Stimulated activated CD8-positive, alpha-beta memory T cell treated with anti-CD3 and anti-CD28 coated beads, Interleukin-4, amount 100 ng/mL, for 1 hour (primary cell): Measurements from ENCODE around the gene SPIRE2.
"Not testable (repeated sequence)": the region's sequence is repeated elsewhere in the genome, so short reads cannot be mapped to it uniquely, and the experiment has no call there.

ENCODE experiments used
- DNase-seq, 2 donors: peaks; one replicate each; pipeline ENCODE4 v3.0.0-alpha.2; 2020; ENCODE audit warnings: low read depth in 2 of 2, low spot score in 1 of 2

SPIRE2 gene

DNA sequence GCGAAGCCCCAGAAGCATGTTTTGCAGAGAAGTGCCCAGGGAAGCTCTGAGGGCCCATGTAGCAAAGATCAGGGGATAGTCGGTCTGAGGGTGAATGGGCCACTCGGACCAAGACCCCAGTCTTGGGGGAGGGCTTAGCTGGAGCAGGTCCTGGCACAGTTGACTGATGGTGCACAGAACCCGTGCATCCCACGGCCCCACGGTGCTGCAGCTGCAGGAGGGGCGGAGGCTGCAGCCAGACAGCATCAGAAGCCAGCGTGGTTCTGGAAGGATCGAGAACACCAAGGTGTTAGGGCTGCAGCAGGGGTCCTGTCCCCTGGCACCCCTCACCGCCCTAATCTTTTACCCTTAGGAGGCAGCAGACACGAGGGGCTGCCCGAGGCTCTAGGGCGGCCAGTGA lies 83.9 kb downstream of the SPIRE2 start:
- no peak for DNase-seq

DNA sequence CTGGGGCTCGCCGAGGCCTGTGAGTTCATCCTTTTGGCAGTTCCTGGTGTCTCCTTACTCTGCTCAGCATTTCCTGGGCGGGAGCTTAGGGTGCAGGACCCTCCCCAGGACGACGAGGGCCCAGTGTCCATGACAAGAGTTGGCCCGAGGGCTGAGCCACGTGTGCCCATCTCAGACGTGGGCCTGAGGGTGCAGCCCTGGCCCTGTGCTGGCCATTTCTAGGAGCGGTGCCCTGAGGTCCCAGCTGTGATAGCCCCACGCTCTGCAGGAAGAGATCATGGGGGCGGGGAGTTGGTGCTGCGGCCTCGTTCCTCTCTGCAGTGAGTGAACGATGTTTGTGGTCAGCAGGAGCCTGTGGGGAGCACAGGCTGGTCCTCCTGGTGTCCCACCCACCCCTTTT lies 84.4 kb downstream of the SPIRE2 start:
- DNase-seq: no peak

DNA sequence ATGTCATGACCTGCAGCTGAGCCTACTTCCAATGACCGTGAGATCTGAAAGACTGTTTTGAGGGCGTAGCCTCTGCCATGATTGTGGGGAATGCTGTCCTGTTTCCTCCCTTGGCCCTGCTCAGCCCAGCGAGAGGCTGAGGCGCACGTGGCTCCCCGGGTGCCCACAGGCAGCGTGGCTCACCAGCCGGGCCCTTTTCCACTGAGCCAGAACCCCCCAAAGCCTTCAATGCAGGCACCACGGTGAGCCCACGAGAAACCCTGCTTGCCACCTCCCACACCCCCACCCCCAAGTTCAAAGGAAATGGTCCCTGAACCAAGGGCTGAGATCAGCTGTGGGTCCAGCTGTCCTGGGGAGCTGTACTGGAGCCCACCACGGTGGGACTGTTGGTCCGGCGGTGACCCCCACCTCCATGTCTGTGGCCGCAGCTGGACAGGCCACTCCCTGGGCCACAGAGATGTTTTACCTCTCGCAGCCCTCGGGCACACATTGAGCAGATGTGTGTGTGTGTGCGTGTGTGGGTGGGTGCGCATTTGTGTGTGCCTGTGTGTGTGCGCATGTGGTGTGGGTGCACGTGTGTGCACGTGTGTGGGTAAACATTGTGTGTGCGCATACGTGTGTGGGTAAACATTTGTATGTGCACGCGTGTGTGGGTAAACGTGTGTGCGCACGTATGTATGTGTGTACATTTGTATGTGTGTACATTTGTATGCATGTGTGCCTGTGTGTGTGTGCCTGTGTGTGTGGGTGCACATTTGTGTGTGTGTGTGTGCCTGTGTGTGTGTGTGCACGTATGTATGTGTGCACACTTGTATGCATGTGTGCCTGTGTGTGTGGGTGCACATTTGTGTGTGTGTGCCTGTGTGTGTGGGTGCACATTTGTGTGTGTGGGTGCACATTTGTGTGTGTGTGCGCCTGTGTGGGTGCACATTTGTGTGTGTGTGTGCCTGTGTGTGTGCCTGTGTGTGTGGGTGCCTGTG lies 85.4 kb downstream of the SPIRE2 start:
- DNase-seq: no peak

DNA sequence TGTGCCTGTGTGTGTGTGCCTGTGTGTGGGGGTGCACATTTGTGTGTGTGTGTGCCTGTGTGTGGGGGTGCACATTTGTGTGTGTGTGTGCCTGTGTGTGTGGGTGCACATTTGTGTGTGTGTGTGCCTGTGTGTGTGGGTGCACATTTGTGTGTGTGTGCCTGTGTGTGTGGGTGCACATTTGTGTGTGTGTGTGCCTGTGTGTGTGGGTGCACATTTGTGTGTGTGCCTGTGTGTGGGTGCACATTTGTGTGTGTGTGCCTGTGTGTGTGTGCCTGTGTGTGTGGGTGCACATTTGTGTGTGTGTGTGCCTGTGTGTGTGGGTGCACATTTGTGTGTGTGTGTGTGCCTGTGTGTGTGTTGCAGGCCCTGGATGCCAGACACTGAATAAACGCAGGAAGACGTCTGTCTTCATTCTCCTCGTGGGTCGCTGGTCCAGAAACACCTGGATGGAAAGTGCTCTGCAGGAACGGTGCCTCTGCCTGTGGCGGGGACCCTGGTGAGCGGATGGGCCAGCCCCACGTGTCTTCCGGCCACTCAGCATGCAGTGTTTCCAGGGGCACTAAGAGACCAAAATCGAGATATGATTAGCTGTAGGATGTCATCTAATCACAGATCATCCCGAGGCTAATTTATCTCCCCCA lies 86.5 kb downstream of the SPIRE2 start:
- not testable (repeated sequence) for DNase-seq

DNA sequence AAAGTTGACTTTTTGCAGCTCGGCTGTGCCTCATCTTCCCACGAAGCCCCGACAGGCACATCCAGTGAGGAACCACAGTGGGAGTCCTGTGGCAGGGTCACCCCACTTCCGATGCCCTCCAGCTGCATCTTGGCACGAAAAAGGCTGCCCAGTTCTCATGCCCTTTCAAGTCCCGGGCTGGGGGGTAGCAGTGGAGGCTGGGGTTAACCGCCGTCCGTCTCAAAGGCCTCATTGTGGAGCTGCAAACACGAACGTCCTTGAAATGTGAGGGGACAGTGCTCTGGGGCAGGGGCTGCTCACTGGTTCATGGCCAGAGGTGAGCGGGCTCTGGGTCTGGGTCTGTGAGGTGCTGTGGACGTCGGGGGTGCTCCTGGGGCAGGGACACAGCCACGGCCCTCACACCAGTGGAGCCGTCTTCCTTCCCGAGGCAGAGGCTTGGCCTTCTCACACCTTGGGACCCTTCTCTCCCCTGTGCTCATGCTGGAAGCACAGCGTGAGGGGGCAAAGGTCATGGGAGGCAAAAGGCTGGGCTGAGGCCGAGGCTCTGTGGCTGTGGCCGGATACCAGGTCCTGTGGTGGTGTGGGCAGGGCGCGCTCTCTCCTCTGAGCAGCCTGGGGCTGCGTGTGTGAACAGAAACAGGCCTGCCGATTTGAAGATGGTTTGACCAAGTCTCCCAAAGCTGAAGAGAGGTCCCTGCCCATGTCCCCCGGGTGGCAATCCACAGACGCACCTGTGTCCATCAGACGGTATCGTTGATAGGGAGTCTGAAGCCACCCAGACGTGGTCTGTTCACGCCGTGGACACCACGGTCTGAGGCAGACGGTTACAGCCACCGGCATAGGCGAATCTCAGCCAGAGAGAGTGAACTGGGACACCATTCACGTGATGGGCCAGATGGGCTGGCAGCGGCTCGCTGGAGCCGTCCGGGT lies 87.3 kb downstream of the SPIRE2 start:
- no peak for DNase-seq

DNA sequence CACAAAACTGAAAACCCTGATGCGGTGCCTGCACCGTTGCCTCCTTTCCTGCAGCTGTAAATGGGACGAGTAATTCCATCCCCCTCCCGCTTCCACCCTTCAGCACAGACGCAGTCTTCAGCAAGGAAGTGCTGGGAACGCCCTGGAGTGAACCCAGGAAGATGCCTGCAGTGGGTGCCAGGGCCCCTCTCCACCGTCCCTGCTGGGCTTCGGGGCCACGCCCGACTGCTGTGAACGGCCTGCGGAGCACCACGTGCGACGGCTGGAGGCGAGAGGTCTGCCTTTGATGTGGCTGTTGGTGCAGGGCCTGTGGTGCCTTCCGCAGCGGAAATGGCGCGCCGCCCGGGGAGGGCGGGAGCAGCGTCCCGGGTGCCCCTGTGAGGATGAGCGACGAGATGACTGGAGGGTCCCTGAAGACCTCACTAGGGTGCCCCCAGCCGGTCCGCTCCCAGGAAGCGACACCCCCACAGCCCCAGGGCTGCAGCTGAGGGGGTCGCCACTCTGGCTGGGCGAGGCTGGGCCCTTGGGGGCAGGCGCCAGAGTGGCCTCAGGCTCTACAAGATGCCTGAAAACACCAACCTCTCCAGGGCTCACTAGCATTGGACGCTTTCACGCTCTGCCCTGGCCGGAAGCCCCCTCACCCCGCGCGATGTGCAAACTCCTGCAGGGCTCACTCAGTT lies 89.6 kb downstream of the SPIRE2 start:
- peak; percentile 42 to 50 for DNase-seq

DNA sequence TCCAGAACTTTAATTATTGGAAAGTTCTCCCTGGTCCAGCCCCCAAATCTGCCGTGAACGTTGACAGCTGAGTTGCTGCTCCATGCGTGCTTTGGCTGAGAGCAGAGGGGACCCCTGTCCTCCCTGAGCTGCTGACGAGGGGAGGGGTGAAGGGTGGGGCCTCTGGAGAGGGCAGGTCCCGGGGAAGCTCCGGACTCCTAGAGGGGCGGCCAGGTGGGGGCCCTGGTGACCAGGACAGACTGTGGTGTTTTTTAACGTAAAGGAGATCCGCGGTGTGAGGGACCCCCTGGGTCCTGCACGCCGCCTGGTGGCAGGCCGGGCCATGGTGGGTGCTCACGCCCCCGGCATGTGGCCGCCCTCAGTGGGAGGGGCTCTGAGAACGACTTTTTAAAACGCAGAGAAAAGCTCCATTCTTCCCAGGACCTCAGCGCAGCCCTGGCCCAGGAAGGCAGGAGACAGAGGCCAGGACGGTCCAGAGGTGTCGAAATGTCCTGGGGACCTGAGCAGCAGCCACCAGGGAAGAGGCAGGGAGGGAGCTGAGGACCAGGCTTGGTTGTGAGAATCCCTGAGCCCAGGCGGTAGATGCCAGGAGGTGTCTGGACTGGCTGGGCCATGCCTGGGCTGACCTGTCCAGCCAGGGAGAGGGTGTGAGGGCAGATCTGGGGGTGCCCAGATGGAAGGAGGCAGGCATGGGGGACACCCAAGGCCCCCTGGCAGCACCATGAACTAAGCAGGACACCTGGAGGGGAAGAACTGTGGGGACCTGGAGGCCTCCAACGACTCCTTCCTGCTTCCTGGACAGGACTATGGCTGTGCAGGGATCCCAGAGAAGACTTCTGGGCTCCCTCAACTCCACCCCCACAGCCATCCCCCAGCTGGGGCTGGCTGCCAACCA lies 90.4 kb downstream of the SPIRE2 start, which contains the start of gene MC1R:
Gene MC1R (plus strand): TSS at position 410 of the 895 bp plus-strand sequence. CDS start 397 bp downstream, at position 807.
- no peak for DNase-seq

DNA sequence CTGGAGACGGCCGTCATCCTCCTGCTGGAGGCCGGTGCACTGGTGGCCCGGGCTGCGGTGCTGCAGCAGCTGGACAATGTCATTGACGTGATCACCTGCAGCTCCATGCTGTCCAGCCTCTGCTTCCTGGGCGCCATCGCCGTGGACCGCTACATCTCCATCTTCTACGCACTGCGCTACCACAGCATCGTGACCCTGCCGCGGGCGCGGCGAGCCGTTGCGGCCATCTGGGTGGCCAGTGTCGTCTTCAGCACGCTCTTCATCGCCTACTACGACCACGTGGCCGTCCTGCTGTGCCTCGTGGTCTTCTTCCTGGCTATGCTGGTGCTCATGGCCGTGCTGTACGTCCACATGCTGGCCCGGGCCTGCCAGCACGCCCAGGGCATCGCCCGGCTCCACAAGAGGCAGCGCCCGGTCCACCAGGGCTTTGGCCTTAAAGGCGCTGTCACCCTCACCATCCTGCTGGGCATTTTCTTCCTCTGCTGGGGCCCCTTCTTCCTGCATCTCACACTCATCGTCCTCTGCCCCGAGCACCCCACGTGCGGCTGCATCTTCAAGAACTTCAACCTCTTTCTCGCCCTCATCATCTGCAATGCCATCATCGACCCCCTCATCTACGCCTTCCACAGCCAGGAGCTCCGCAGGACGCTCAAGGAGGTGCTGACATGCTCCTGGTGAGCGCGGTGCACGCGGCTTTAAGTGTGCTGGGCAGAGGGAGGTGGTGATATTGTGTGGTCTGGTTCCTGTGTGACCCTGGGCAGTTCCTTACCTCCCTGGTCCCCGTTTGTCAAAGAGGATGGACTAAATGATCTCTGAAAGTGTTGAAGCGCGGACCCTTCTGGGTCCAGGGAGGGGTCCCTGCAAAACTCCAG lies 91.5 kb downstream of the SPIRE2 start:
- DNase-seq: no peak

DNA sequence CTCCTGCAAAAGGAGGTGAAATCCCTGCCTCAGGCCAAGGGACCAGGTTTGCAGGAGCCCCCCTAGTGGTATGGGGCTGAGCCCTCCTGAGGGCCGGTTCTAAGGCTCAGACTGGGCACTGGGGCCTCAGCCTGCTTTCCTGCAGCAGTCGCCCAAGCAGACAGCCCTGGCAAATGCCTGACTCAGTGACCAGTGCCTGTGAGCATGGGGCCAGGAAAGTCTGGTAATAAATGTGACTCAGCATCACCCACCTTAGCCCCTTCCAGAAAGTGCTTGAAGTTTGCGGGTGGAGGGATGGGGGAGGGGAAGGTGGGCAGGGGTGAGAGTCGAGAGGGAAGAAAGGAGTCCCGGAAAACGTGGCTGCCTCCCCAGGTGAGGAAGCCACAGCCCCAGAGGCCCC lies 92.4 kb downstream of the SPIRE2 start:
- DNase-seq: no peak
